Osteocyte (in vitro differentiated cells): Measurements from ENCODE around the gene CD84. TPM values are rescaled to one million over a fixed set of nuclear protein-coding genes. Genes with fewer than 3 reads are reported as not detected.

Experiments
- DNase-seq: peaks from one replicate; pipeline ENCODE4 v3.0.0; 2021; ENCODE audit warnings: mixed read lengths; ENCODE audit not compliant: unreplicated experiment; ENCODE audit errors: extremely low spot score
- H3K27ac Mint-ChIP-seq: one replicate; pipeline ENCODE4 v1.8.0; 2021; ENCODE audit warnings: mild to moderate bottlenecking, mixed read lengths; ENCODE audit not compliant: unreplicated experiment
- H3K27me3 Mint-ChIP-seq: one replicate; pipeline ENCODE4 v1.8.0; 2021; ENCODE audit warnings: mixed read lengths; ENCODE audit not compliant: unreplicated experiment
- H3K36me3 Mint-ChIP-seq: one replicate; pipeline ENCODE4 v1.8.0; 2021; ENCODE audit warnings: mixed read lengths; ENCODE audit not compliant: unreplicated experiment
- H3K4me1 Mint-ChIP-seq: one replicate; pipeline ENCODE4 v1.8.0; 2021; ENCODE audit warnings: mixed read lengths; ENCODE audit not compliant: unreplicated experiment
- H3K4me3 Mint-ChIP-seq: one replicate; pipeline ENCODE4 v1.8.0; 2021; ENCODE audit warnings: mild to moderate bottlenecking, moderate library complexity, mixed read lengths; ENCODE audit not compliant: unreplicated experiment
- H3K9me3 Mint-ChIP-seq: one replicate; pipeline ENCODE4 v1.8.0; 2021; ENCODE audit warnings: mixed read lengths; ENCODE audit not compliant: unreplicated experiment
- CTCF ChIP-seq: fragments of 200-600 bp; sonication (generic); IDR thresholded peaks from 2 replicates; pipeline ENCODE4 v1.5.0; 2021; ENCODE audit warnings: antibody characterized with exemption, mild to moderate bottlenecking, moderate library complexity
- total RNA-seq: library from RNA; stranded (reverse); gene quantifications from 2 replicates; pipeline ENCODE4 v1.2.1, GENCODE V29; 2021

The CD84 gene
- total RNA-seq, 1 donor from 2014 or later = not detected

- H3K9me3 Mint-ChIP-seq = no peaks in the 10 kb centered on the region
- no peak for DNase-seq
- no peak for TF ChIP-seq CTCF
- H3K36me3 Mint-ChIP-seq = no peaks in the 10 kb centered on the region
- no peaks in the 10 kb centered on the region for H3K4me1 Mint-ChIP-seq
- H3K4me3 Mint-ChIP-seq = no peak overlapping the region
- no peak overlapping the region for H3K27ac Mint-ChIP-seq
- peaks cover 2% of the 10 kb centered on the region for H3K27me3 Mint-ChIP-seq
Measured at GRCh38 chr1:160578525-160579191, 638 bp downstream of the CD84 start.

GRCh38 chr1:160578175-160578524 is 1.1 kb downstream of the CD84 start:
- no peak for DNase-seq
- no peak overlapping the region for H3K4me3 Mint-ChIP-seq
- no peaks in the 10 kb centered on the region for H3K4me1 Mint-ChIP-seq
- no peak for TF ChIP-seq CTCF
- peaks cover 2% of the 10 kb centered on the region for H3K27me3 Mint-ChIP-seq
- H3K27ac Mint-ChIP-seq = no peak overlapping the region
- no peaks in the 10 kb centered on the region for H3K36me3 Mint-ChIP-seq
- H3K9me3 Mint-ChIP-seq = no peaks in the 10 kb centered on the region

GRCh38 chr1:160577671-160578070 is 1.6 kb downstream of the CD84 start:
- H3K36me3 Mint-ChIP-seq = no peaks in the 10 kb centered on the region
- no peaks in the 10 kb centered on the region for H3K9me3 Mint-ChIP-seq
- no peak overlapping the region for H3K4me3 Mint-ChIP-seq
- H3K27me3 Mint-ChIP-seq = peaks cover 2% of the 10 kb centered on the region
- no peak overlapping the region for H3K27ac Mint-ChIP-seq
- H3K4me1 Mint-ChIP-seq = no peaks in the 10 kb centered on the region
- DNase-seq = no peak
- TF ChIP-seq CTCF = no peak

- Mint-ChIP-seq H3K4me3 (no peak overlapping the region), H3K36me3 (no peaks in the 10 kb centered on the region), H3K4me1 (no peaks in the 10 kb centered on the region), H3K9me3 (no peaks in the 10 kb centered on the region), H3K27me3 (peaks cover 2% of the 10 kb centered on the region), H3K27ac (no peak overlapping the region)
- no peak for DNase-seq
- TF ChIP-seq CTCF = no peak
Measured at GRCh38 chr1:160576884-160577283, 2.4 kb downstream of the CD84 start.

- H3K36me3 Mint-ChIP-seq = no peaks in the 10 kb centered on the region
- no peak overlapping the region for H3K4me3 Mint-ChIP-seq
- H3K9me3 Mint-ChIP-seq = no peaks in the 10 kb centered on the region
- no peak for DNase-seq
- H3K4me1 Mint-ChIP-seq = no peaks in the 10 kb centered on the region
- H3K27ac Mint-ChIP-seq = no peak overlapping the region
- TF ChIP-seq CTCF = no peak
- peaks cover 2% of the 10 kb centered on the region for H3K27me3 Mint-ChIP-seq
Measured at GRCh38 chr1:160576390-160576789, 2.9 kb downstream of the CD84 start.
